ENCODE measurements around the gene ITCH.

The ITCH gene

GRCh38 chr20:34552569-34552968, 189.5 kb downstream of the ITCH start:
- no peak for DNase-seq (ENCODE audit: low read depth)

- no peak for DNase-seq (ENCODE audit: low read depth)
These were observed 190.3 kb downstream of the ITCH start for GRCh38 chr20:34553366-34553867.

GRCh38 chr20:34557936-34558319, 194.9 kb downstream of the ITCH start:
- no peak for DNase-seq (ENCODE audit: low read depth)

DNA sequence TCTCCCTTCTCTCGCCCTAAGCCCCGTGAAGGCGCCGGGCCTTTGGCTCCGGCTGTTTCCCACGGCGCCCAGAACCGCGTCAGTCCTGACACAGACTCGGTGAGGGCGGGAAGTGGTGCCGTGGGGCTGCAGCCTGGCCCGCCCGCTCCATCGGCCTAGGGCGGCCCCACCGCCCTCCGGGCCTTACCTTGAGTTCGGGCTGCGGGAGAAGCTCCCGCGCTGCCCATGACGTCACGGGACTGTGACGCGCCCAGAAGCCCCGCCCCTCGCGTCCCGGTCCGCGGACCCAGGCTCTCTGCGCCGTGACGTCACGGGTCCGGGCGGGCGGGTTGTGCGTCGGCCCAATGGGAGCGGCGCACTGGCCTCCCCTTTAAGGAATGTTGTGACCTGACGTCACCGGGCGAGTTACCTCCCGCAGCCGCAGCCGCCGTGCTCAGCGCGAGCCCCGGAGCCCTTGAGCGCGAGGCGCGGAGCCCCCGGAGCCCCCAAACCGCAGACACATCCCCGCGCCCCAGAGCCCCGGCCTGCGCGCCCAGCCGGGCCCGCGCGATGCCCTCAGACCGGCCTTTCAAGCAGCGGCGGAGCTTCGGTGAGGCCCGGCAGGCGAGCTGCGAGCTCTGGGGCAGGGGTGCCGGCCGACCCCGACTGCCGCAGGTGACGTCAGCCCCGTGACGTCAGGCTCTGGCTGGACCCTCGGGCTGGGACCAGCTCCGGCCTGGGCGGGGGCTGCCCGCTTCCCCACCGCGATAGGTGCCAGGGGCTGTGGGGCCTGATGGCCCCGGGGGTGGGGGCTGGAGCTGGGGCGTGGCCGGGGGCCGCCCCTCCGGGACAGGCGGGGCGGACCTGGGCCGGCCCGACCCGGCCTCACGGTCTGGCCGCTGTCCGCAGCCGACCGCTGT, 195.5 kb downstream of the ITCH start, which contains the start of gene MAP1LC3A:
Gene MAP1LC3A (plus strand): TSS at position 399 of the 899 bp plus-strand sequence. CDS start 151 bp downstream, at position 550.
- peak; percentile 87 for DNase-seq (ENCODE audit: low read depth)

GRCh38 chr20:34559311-34560140, 196.5 kb downstream of the ITCH start:
- DNase-seq (ENCODE audit: low read depth): no peak

DNA sequence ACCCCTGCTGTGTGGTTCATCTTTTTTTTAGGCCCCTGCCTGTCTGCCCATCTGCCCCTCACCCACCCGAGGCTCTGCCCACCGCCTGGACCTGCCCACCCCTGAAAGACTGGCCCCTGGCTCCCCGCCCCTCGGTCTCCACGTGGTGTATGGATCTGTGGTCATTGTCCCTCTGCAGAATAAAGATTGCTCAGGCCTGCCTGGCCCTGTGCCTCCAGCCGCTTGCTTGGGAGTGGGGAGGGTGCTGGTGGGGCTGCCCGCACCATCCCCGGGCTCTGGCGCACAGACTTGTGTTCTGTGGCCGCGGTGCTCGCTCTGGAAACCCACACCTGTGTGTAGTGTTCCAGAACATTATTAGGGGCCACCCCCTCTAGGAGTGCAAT, 197.1 kb downstream of the ITCH start:
- DNase-seq (ENCODE audit: low read depth): no peak

GRCh38 chr20:34560614-34561013, 197.5 kb downstream of the ITCH start:
- no peak for DNase-seq (ENCODE audit: low read depth)

Data from activated T-helper 1 cell treated with Interleukin-2 at 50 U/mL for 16 hours (primary cell).